Keratinocyte (primary cell): Measurements from ENCODE around the gene NTRK1.

Source experiments
- EZH2 ChIP-seq: IDR thresholded peaks from one replicate; pipeline ENCODE4 v1.6.1; 2012; ENCODE audit warnings: inconsistent platforms, mild to moderate bottlenecking, low read length, moderate library complexity
- TF ChIP-seq, protein P1 (sequence below), 3 experiments: IDR thresholded peaks in 1 of 3; conservative IDR thresholded peaks in 1 of 3; optimal IDR thresholded peaks in 1 of 3; 2 replicates in 2 of 3; 3 replicates in 1 of 3; pipeline versions ENCODE3 to v1.5.1; 2011; ENCODE audit warnings: low read length in 3 of 3, mild to moderate bottlenecking in 3 of 3, moderate library complexity in 2 of 3, control low read depth in 1 of 3, inconsistent platforms in 1 of 3; ENCODE audit not compliant: insufficient read depth in 2 of 3; ENCODE audit errors: extremely low read depth in 1 of 3

DNA sequence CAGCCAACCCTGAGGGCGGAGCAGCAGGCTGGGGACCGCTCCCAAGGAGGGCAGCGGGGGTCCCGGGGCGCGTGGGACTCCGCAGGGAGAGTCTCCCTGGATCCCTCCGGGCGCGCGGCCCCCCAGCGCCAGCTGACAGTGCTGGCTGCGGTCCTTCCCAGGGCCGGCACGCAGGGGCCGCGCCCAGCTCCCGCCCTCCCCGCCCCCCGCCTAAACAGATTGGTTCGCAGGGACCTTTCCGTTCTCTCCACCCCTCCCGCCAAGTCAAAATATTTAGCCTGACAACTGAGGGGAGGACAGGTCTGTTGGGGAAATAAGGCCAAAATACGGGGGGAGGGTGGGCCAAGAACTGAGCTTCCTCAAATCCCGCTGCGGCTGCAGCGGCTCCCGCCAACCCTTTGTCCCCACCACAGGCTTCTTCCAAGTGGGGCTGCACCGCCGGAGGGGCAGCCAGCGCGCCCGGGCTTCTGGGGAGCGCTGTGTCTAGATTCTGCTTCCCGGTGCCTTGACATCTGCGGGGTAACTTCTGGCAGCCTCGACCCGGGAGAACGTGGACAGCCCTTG lies 1.6 kb upstream of the NTRK1 start, which contains the start of gene INSRR:
- TF ChIP-seq, protein P1, sequence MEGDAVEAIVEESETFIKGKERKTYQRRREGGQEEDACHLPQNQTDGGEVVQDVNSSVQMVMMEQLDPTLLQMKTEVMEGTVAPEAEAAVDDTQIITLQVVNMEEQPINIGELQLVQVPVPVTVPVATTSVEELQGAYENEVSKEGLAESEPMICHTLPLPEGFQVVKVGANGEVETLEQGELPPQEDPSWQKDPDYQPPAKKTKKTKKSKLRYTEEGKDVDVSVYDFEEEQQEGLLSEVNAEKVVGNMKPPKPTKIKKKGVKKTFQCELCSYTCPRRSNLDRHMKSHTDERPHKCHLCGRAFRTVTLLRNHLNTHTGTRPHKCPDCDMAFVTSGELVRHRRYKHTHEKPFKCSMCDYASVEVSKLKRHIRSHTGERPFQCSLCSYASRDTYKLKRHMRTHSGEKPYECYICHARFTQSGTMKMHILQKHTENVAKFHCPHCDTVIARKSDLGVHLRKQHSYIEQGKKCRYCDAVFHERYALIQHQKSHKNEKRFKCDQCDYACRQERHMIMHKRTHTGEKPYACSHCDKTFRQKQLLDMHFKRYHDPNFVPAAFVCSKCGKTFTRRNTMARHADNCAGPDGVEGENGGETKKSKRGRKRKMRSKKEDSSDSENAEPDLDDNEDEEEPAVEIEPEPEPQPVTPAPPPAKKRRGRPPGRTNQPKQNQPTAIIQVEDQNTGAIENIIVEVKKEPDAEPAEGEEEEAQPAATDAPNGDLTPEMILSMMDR (optimal IDR thresholded peaks at IDR 0.05 in 1 of 3, IDR thresholded peaks at IDR 0.05 in 1 of 3, conservative IDR thresholded peaks at IDR 0.05 in 1 of 3; ENCODE audit: extremely low read depth in 1 of 3, insufficient read depth in 2 of 3, low read length in 3 of 3), result no peak
- TF ChIP-seq EZH2, result no peak
